ENCODE measurements around the gene ANKRD33B. TPM values are rescaled to one million over a fixed set of nuclear protein-coding genes. Genes with fewer than 3 reads are reported as not detected.
A peak's percentile ranks its signal among the peaks of the same experiment; 100 is the strongest.

The ANKRD33B gene
- total RNA-seq, 1 donor from 2014 or later, result 2.2 TPM

- H3K4me1 Mint-ChIP-seq, result peaks cover 11% of the 10 kb centered on the region
- no peak overlapping the region for H3K27ac Mint-ChIP-seq
Observed at GRCh38 chr5:10581867-10582511, 18.1 kb downstream of the ANKRD33B start.

GRCh38 chr5:10582512-10582897 is 18.6 kb downstream of the ANKRD33B start:
- Histone ChIP-seq H3F3A (ENCODE audit: low read depth) (no peaks in the 10 kb centered on the region), H3K27me3 (no peaks in the 10 kb centered on the region), H3K9me3 (ENCODE audit: low read depth) (no peaks in the 10 kb centered on the region), H3K4me2 (no peak overlapping the region), H3K4me3 (no peak overlapping the region), H4K20me1 (ENCODE audit: low read depth) (no peaks in the 10 kb centered on the region), H2AFZ (replicated peaks) (no peak overlapping the region), H3K36me3 (no peaks in the 10 kb centered on the region), H3K9ac (no peak overlapping the region), H3K27ac (no peak overlapping the region), H3K4me1 (no peaks in the 10 kb centered on the region), H3K79me2 (ENCODE audit: low read depth) (no peaks in the 10 kb centered on the region)
- H3K36me3 Mint-ChIP-seq, result peaks cover 2% of the 10 kb centered on the region
- H3K9me3 Mint-ChIP-seq, result peaks cover 9% of the 10 kb centered on the region
- TF ChIP-seq EZH2 (IDR thresholded peaks at IDR 0.05) (no peak), CTCF (IDR thresholded peaks at IDR 0.05) (no peak), EZH2phosphoT487 (IDR thresholded peaks at IDR 0.05) (no peak)
- no peak overlapping the region for H3K27ac Mint-ChIP-seq
- peaks cover 10% of the 10 kb centered on the region for H3K4me1 Mint-ChIP-seq
- DNase-seq (ENCODE audit: low spot score), result no peak
- H3K4me3 Mint-ChIP-seq, result no peak overlapping the region
- no peaks in the 10 kb centered on the region for H3K27me3 Mint-ChIP-seq (ENCODE audit: insufficient read depth, low read depth)

More at GRCh38 chr5:10581867-10582511, 18.1 kb downstream of the ANKRD33B start:
- Histone ChIP-seq H3K4me2 (no peak overlapping the region), H3K4me1 (no peaks in the 10 kb centered on the region), H2AFZ (replicated peaks) (no peak overlapping the region), H4K20me1 (ENCODE audit: low read depth) (no peaks in the 10 kb centered on the region), H3F3A (ENCODE audit: low read depth) (no peaks in the 10 kb centered on the region), H3K27me3 (no peaks in the 10 kb centered on the region), H3K36me3 (no peaks in the 10 kb centered on the region), H3K79me2 (ENCODE audit: low read depth) (no peaks in the 10 kb centered on the region), H3K4me3 (no peak overlapping the region), H3K27ac (no peak overlapping the region), H3K9me3 (ENCODE audit: low read depth) (no peaks in the 10 kb centered on the region), H3K9ac (no peak overlapping the region)
- TF ChIP-seq EZH2 (IDR thresholded peaks at IDR 0.05), result no peak
- TF ChIP-seq EZH2phosphoT487 (IDR thresholded peaks at IDR 0.05), result no peak
- no peak for TF ChIP-seq CTCF (IDR thresholded peaks at IDR 0.05)
- Mint-ChIP-seq H3K27me3 (ENCODE audit: insufficient read depth, low read depth) (no peaks in the 10 kb centered on the region), H3K4me3 (no peak overlapping the region), H3K36me3 (peaks cover 2% of the 10 kb centered on the region), H3K9me3 (peaks cover 9% of the 10 kb centered on the region)
- DNase-seq (ENCODE audit: low spot score), result no peak

GRCh38 chr5:10583663-10584572 is 20.0 kb downstream of the ANKRD33B start:
- no peak overlapping the region for H2AFZ ChIP-seq (replicated peaks)
- no peaks in the 10 kb centered on the region for H3K79me2 ChIP-seq (ENCODE audit: low read depth)
- H3K36me3 ChIP-seq, result no peaks in the 10 kb centered on the region
- no peak for DNase-seq (ENCODE audit: low spot score)
- Mint-ChIP-seq H3K27me3 (ENCODE audit: insufficient read depth, low read depth) (no peaks in the 10 kb centered on the region), H3K36me3 (peaks cover 2% of the 10 kb centered on the region), H3K9me3 (peaks cover 9% of the 10 kb centered on the region), H3K27ac (peak overlapping the region; percentile 34), H3K4me1 (peaks cover 13% of the 10 kb centered on the region), H3K4me3 (no peak overlapping the region)
- H3K27me3 ChIP-seq, result no peaks in the 10 kb centered on the region
- H4K20me1 ChIP-seq (ENCODE audit: low read depth), result no peaks in the 10 kb centered on the region
- H3K9me3 ChIP-seq (ENCODE audit: low read depth), result no peaks in the 10 kb centered on the region
- TF ChIP-seq EZH2 (IDR thresholded peaks at IDR 0.05), result no peak
- no peak for TF ChIP-seq EZH2phosphoT487 (IDR thresholded peaks at IDR 0.05)
- no peak overlapping the region for H3K4me3 ChIP-seq
- no peak overlapping the region for H3K4me2 ChIP-seq
- no peak overlapping the region for H3K9ac ChIP-seq
- no peaks in the 10 kb centered on the region for H3K4me1 ChIP-seq
- H3F3A ChIP-seq (ENCODE audit: low read depth), result no peaks in the 10 kb centered on the region
- H3K27ac ChIP-seq, result no peak overlapping the region

All from neural progenitor cell (in vitro differentiated cells).